ENCODE data around the gene ABCA2.

The ABCA2 gene

GRCh38 chr9:136963751-136964150, 64.3 kb downstream of the ABCA2 start:
- H3K9me3 ChIP-seq (ENCODE audit: control insufficient read depth in 1 of 2, low read length in 2 of 2) = no peaks in the 10 kb centered on the region
- H3K4me3 ChIP-seq (ENCODE audit: low read depth in 1 of 2, low read length in 2 of 2) = no peak overlapping the region
- no peaks in the 10 kb centered on the region for H3K36me3 ChIP-seq (ENCODE audit: control insufficient read depth in 1 of 2, insufficient read depth in 2 of 2, low read length in 2 of 2)
- H3K9ac ChIP-seq (ENCODE audit: low read depth in 1 of 2, low read length in 2 of 2) = no peak overlapping the region
- no peaks in the 10 kb centered on the region for H3K27me3 ChIP-seq (ENCODE audit: control insufficient read depth in 1 of 2, insufficient read depth in 2 of 2, low read length in 2 of 2)
- peaks cover 12 to 14% of the 10 kb centered on the region in 2 donors for H3K4me1 ChIP-seq (ENCODE audit: control insufficient read depth in 1 of 2, insufficient read depth in 2 of 2, low read length in 2 of 2)
- no peak overlapping the region for H3K27ac ChIP-seq (ENCODE audit: low read depth, low read length)

- no peak overlapping the region for H3K9ac ChIP-seq (ENCODE audit: low read depth in 1 of 2, low read length in 2 of 2)
- H3K9me3 ChIP-seq (ENCODE audit: control insufficient read depth in 1 of 2, low read length in 2 of 2) = no peaks in the 10 kb centered on the region
- peaks cover 12 to 14% of the 10 kb centered on the region in 2 donors for H3K4me1 ChIP-seq (ENCODE audit: control insufficient read depth in 1 of 2, insufficient read depth in 2 of 2, low read length in 2 of 2)
- no peaks in the 10 kb centered on the region for H3K27me3 ChIP-seq (ENCODE audit: control insufficient read depth in 1 of 2, insufficient read depth in 2 of 2, low read length in 2 of 2)
- no peak overlapping the region for H3K4me3 ChIP-seq (ENCODE audit: low read depth in 1 of 2, low read length in 2 of 2)
- H3K36me3 ChIP-seq (ENCODE audit: control insufficient read depth in 1 of 2, insufficient read depth in 2 of 2, low read length in 2 of 2) = no peaks in the 10 kb centered on the region
- H3K27ac ChIP-seq (ENCODE audit: low read depth, low read length) = no peak overlapping the region
Measured at GRCh38 chr9:136963341-136963740, 64.7 kb downstream of the ABCA2 start.

GRCh38 chr9:136962701-136963248, 65.3 kb downstream of the ABCA2 start:
- H3K27me3 ChIP-seq (ENCODE audit: control insufficient read depth in 1 of 2, insufficient read depth in 2 of 2, low read length in 2 of 2) = no peaks in the 10 kb centered on the region
- no peak overlapping the region for H3K27ac ChIP-seq (ENCODE audit: low read depth, low read length)
- H3K4me3 ChIP-seq (ENCODE audit: low read depth in 1 of 2, low read length in 2 of 2) = no peak overlapping the region
- H3K4me1 ChIP-seq (ENCODE audit: control insufficient read depth in 1 of 2, insufficient read depth in 2 of 2, low read length in 2 of 2) = peaks cover 12 to 14% of the 10 kb centered on the region in 2 donors
- no peak overlapping the region for H3K9ac ChIP-seq (ENCODE audit: low read depth in 1 of 2, low read length in 2 of 2)
- H3K9me3 ChIP-seq (ENCODE audit: control insufficient read depth in 1 of 2, low read length in 2 of 2) = no peaks in the 10 kb centered on the region
- no peaks in the 10 kb centered on the region for H3K36me3 ChIP-seq (ENCODE audit: control insufficient read depth in 1 of 2, insufficient read depth in 2 of 2, low read length in 2 of 2)

- H3K9me3 ChIP-seq (ENCODE audit: control insufficient read depth in 1 of 2, low read length in 2 of 2) = no peaks in the 10 kb centered on the region
- H3K4me1 ChIP-seq (ENCODE audit: control insufficient read depth in 1 of 2, insufficient read depth in 2 of 2, low read length in 2 of 2) = peaks cover 12 to 14% of the 10 kb centered on the region in 2 donors
- no peaks in the 10 kb centered on the region for H3K36me3 ChIP-seq (ENCODE audit: control insufficient read depth in 1 of 2, insufficient read depth in 2 of 2, low read length in 2 of 2)
- H3K27ac ChIP-seq (ENCODE audit: low read depth, low read length) = no peak overlapping the region
- H3K27me3 ChIP-seq (ENCODE audit: control insufficient read depth in 1 of 2, insufficient read depth in 2 of 2, low read length in 2 of 2) = no peaks in the 10 kb centered on the region
- H3K9ac ChIP-seq (ENCODE audit: low read depth in 1 of 2, low read length in 2 of 2) = no peak overlapping the region
- H3K4me3 ChIP-seq (ENCODE audit: low read depth in 1 of 2, low read length in 2 of 2) = no peak overlapping the region
Measured at GRCh38 chr9:136962163-136962562, 65.9 kb downstream of the ABCA2 start.

- peaks cover 12 to 14% of the 10 kb centered on the region in 2 donors for H3K4me1 ChIP-seq (ENCODE audit: control insufficient read depth in 1 of 2, insufficient read depth in 2 of 2, low read length in 2 of 2)
- H3K4me3 ChIP-seq (ENCODE audit: low read depth in 1 of 2, low read length in 2 of 2) = no peak overlapping the region
- no peak overlapping the region for H3K9ac ChIP-seq (ENCODE audit: low read depth in 1 of 2, low read length in 2 of 2)
- H3K27me3 ChIP-seq (ENCODE audit: control insufficient read depth in 1 of 2, insufficient read depth in 2 of 2, low read length in 2 of 2) = no peaks in the 10 kb centered on the region
- no peaks in the 10 kb centered on the region for H3K9me3 ChIP-seq (ENCODE audit: control insufficient read depth in 1 of 2, low read length in 2 of 2)
- H3K36me3 ChIP-seq (ENCODE audit: control insufficient read depth in 1 of 2, insufficient read depth in 2 of 2, low read length in 2 of 2) = no peaks in the 10 kb centered on the region
- no peak overlapping the region for H3K27ac ChIP-seq (ENCODE audit: low read depth, low read length)
Measured at GRCh38 chr9:136961279-136962065, 66.6 kb downstream of the ABCA2 start.

- Histone ChIP-seq H3K9me3 (ENCODE audit: control insufficient read depth in 1 of 2, low read length in 2 of 2) (no peaks in the 10 kb centered on the region), H3K36me3 (ENCODE audit: control insufficient read depth in 1 of 2, insufficient read depth in 2 of 2, low read length in 2 of 2) (no peaks in the 10 kb centered on the region), H3K4me3 (ENCODE audit: low read depth in 1 of 2, low read length in 2 of 2) (no peak overlapping the region), H3K27ac (ENCODE audit: low read depth, low read length) (no peak overlapping the region), H3K9ac (ENCODE audit: low read depth in 1 of 2, low read length in 2 of 2) (no peak overlapping the region), H3K4me1 (ENCODE audit: control insufficient read depth in 1 of 2, insufficient read depth in 2 of 2, low read length in 2 of 2) (peaks cover 9 to 13% of the 10 kb centered on the region in 2 donors), H3K27me3 (ENCODE audit: control insufficient read depth in 1 of 2, insufficient read depth in 2 of 2, low read length in 2 of 2) (no peaks in the 10 kb centered on the region)
Measured at GRCh38 chr9:136960938-136961275, 67.1 kb downstream of the ABCA2 start.

- Histone ChIP-seq H3K4me3 (ENCODE audit: low read depth in 1 of 2, low read length in 2 of 2) (no peak overlapping the region), H3K9me3 (ENCODE audit: control insufficient read depth in 1 of 2, low read length in 2 of 2) (no peaks in the 10 kb centered on the region), H3K36me3 (ENCODE audit: control insufficient read depth in 1 of 2, insufficient read depth in 2 of 2, low read length in 2 of 2) (no peaks in the 10 kb centered on the region), H3K27ac (ENCODE audit: low read depth, low read length) (no peak overlapping the region), H3K9ac (ENCODE audit: low read depth in 1 of 2, low read length in 2 of 2) (no peak overlapping the region), H3K27me3 (ENCODE audit: control insufficient read depth in 1 of 2, insufficient read depth in 2 of 2, low read length in 2 of 2) (no peaks in the 10 kb centered on the region), H3K4me1 (ENCODE audit: control insufficient read depth in 1 of 2, insufficient read depth in 2 of 2, low read length in 2 of 2) (peaks cover 9% of the 10 kb centered on the region in 2 donors)
Measured at GRCh38 chr9:136960212-136960937, 67.7 kb downstream of the ABCA2 start.

- H3K27ac ChIP-seq (ENCODE audit: low read depth, low read length) = no peak overlapping the region
- no peak overlapping the region for H3K4me3 ChIP-seq (ENCODE audit: low read depth in 1 of 2, low read length in 2 of 2)
- no peaks in the 10 kb centered on the region for H3K36me3 ChIP-seq (ENCODE audit: control insufficient read depth in 1 of 2, insufficient read depth in 2 of 2, low read length in 2 of 2)
- H3K27me3 ChIP-seq (ENCODE audit: control insufficient read depth in 1 of 2, insufficient read depth in 2 of 2, low read length in 2 of 2) = no peaks in the 10 kb centered on the region
- H3K9ac ChIP-seq (ENCODE audit: low read depth in 1 of 2, low read length in 2 of 2) = no peak overlapping the region
- no peaks in the 10 kb centered on the region for H3K9me3 ChIP-seq (ENCODE audit: control insufficient read depth in 1 of 2, low read length in 2 of 2)
- peaks cover 2% of the 10 kb centered on the region in 2 donors for H3K4me1 ChIP-seq (ENCODE audit: control insufficient read depth in 1 of 2, insufficient read depth in 2 of 2, low read length in 2 of 2)
Measured at GRCh38 chr9:136958898-136959850, 68.9 kb downstream of the ABCA2 start.

GRCh38 chr9:136958473-136958872, 69.6 kb downstream of the ABCA2 start:
- H3K36me3 ChIP-seq (ENCODE audit: control insufficient read depth in 1 of 2, insufficient read depth in 2 of 2, low read length in 2 of 2) = no peaks in the 10 kb centered on the region
- no peak overlapping the region for H3K4me3 ChIP-seq (ENCODE audit: low read depth in 1 of 2, low read length in 2 of 2)
- no peaks in the 10 kb centered on the region for H3K27me3 ChIP-seq (ENCODE audit: control insufficient read depth in 1 of 2, insufficient read depth in 2 of 2, low read length in 2 of 2)
- H3K9me3 ChIP-seq (ENCODE audit: control insufficient read depth in 1 of 2, low read length in 2 of 2) = no peaks in the 10 kb centered on the region
- H3K4me1 ChIP-seq (ENCODE audit: control insufficient read depth in 1 of 2, insufficient read depth in 2 of 2, low read length in 2 of 2) = no peaks in the 10 kb centered on the region
- H3K27ac ChIP-seq (ENCODE audit: low read depth, low read length) = no peak overlapping the region
- no peak overlapping the region for H3K9ac ChIP-seq (ENCODE audit: low read depth in 1 of 2, low read length in 2 of 2)
